ENCODE data around the gene OR5I1. TPM values are rescaled to one million over a fixed set of nuclear protein-coding genes. Genes with fewer than 3 reads are reported as not detected.
"Not testable (repeated sequence)": the region's sequence is repeated elsewhere in the genome, so short reads cannot be mapped to it uniquely, and the experiment has no call there.

The OR5I1 gene
- total RNA-seq, 1 donor = not detected

DNA sequence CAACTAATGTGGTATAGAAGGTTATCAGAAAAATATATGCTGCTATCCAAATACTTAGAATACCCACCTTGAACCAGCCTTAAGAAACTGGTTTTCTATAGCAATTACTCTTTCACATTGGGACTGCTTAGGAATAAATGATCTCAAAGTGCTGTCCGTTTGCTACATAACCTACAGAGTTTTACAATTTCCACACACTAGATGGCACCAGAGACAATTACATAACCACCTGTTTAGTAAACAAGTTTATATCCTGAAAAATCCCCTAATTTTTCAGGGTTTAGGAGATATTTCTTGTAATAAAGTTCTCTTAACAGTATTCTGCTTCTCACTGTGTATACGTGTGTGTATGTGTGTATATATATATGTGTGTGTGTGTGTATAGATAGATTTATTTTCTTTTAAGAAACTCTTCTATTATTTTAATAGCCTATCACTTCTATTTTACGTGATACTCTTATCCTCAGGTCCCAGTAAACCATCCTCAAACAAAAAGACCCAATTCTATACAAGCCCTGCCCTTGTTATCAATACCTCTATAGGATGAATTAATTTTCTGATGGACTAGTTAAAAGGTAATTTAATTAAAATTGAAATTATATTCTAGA is 6.7 kb upstream of the OR5I1 start:
- H3K4me3 ChIP-seq (ENCODE audit: low read depth, low read length) = no peak overlapping the region
- TF ChIP-seq, protein P1, sequence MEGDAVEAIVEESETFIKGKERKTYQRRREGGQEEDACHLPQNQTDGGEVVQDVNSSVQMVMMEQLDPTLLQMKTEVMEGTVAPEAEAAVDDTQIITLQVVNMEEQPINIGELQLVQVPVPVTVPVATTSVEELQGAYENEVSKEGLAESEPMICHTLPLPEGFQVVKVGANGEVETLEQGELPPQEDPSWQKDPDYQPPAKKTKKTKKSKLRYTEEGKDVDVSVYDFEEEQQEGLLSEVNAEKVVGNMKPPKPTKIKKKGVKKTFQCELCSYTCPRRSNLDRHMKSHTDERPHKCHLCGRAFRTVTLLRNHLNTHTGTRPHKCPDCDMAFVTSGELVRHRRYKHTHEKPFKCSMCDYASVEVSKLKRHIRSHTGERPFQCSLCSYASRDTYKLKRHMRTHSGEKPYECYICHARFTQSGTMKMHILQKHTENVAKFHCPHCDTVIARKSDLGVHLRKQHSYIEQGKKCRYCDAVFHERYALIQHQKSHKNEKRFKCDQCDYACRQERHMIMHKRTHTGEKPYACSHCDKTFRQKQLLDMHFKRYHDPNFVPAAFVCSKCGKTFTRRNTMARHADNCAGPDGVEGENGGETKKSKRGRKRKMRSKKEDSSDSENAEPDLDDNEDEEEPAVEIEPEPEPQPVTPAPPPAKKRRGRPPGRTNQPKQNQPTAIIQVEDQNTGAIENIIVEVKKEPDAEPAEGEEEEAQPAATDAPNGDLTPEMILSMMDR (IDR thresholded peaks at IDR 0.05; ENCODE audit: insufficient read depth, low read length) = no peak
- peak; percentile 21 for DNase-seq (ENCODE audit: low read depth)

DNA sequence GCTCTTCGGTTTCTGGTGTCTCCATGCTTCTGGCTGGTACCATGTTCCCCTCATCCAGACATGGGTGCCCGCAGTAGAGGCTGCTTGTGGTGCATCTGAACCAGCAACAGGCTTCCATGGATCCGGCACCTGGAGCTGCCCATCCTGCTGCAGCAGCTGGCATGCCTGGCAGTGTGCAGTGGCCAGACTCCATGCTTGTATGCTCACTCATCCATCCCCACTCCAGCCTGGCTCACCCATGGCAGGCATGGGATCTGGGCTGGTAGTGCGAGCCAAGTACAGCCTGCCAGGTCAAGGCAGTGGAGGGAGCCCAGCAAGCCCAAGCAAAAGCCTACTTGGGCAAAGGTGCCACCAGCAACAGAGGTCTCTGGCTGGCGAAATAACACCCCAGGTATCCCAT is 15.7 kb downstream of the OR5I1 start:
- no peak overlapping the region for H3K4me3 ChIP-seq (ENCODE audit: low read depth, low read length)
- no peak for DNase-seq (ENCODE audit: low read depth)
- TF ChIP-seq, protein P1 (IDR thresholded peaks at IDR 0.05; ENCODE audit: insufficient read depth, low read length) = no peak

DNA sequence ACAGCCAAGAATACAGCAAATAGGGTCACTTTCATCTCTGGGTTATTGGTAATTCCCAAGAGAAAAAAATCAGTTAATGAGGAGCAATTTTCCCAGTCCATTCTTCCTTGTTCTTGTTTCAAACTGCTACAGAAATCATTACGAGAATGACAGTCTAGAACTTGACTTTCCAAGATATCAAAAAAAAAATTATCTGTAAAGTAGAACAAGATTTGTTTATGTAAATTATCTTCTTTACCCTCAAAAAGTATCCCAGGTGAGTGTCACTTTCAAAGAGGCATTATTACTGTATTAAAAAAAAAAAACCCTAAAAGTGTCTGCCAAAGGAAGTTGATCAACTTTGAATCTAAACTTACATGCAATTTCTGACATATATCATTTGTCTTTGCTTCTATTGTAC is 21.7 kb downstream of the OR5I1 start, which contains the start of gene OR5W2:
TSS of gene OR5W2 (minus strand) at position 101 of the 400 bp plus-strand sequence. CDS start at position 101, 0 bp downstream.
- no peak for DNase-seq (ENCODE audit: low read depth)
- no peak within 1 kb of the TSS for H3K4me3 ChIP-seq (ENCODE audit: low read depth, low read length)
- TF ChIP-seq, protein P1 (IDR thresholded peaks at IDR 0.05; ENCODE audit: insufficient read depth, low read length) = no peak

DNA sequence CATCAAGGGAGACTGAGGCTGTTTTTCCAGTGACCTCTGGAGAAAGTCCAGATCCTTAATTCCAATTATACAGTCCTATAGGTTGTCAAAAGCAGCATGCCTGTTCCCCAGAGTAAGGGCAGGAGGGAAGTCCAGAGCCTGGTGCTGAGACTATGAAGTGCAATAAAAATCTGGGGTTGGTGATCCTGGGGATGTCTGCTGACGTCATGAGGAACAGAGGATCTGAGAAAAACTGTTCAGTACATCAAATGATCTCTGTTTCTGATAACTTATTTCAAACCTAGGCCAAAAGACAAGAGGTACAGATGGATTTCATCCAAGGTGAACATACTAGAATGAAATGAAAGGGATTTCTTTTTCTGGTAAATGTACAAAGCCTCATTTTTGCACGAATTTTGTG is 33.9 kb downstream of the OR5I1 start:
- no peak for DNase-seq (ENCODE audit: low read depth)
- H3K4me3 ChIP-seq (ENCODE audit: low read depth, low read length) = no peak overlapping the region
- TF ChIP-seq, protein P1 (IDR thresholded peaks at IDR 0.05; ENCODE audit: insufficient read depth, low read length) = no peak

DNA sequence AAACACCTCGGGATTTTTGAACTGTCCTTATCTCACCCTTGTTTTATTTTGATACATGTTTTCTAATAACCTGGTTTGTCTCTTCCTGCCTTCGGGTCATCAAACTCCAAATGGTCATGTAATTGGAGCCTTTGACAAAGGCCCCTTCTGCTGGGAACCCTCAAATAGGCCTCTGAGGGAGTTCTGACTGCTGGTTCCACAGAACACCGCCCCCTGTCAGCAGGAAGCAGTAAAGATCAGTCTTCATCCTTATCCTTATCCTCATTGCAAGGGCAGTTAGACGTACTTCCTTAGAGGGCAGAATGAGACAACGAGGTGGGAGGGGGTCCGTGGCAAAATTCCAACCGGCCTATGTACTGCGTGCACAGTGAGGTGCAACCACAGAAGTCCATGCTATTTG is 41.0 kb downstream of the OR5I1 start:
- TF ChIP-seq, protein P1 (IDR thresholded peaks at IDR 0.05; ENCODE audit: insufficient read depth, low read length) = no peak
- H3K4me3 ChIP-seq (ENCODE audit: low read depth, low read length) = no peak overlapping the region
- no peak for DNase-seq (ENCODE audit: low read depth)

DNA sequence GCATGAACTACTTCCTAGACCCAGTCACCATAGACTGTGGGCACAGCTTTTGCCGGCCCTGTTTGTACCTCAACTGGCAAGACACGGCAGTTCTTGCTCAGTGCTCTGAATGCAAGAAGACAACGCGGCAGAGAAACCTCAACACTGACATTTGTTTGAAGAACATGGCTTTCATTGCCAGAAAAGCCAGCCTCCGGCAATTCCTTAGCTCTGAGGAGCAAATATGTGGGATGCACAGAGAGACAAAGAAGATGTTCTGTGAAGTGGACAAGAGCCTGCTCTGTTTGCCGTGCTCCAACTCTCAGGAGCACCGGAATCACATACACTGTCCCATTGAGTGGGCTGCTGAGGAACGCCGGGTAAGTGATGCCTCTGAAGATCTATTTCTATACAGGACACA is 50.7 kb downstream of the OR5I1 start:
- not testable (repeated sequence) for H3K4me3 ChIP-seq (ENCODE audit: low read depth, low read length); DNase-seq (ENCODE audit: low read depth)

Other genes starting within 250 kb of the OR5I1 start
- gene OR5D13, start 163.0 kb downstream of the OR5I1 start, total RNA-seq (ENCODE audit: low replicate concordance) = not detected in 2 replicates
- not detected in 2 replicates for gene OR5D14, start 140.8 kb downstream of the OR5I1 start, total RNA-seq (ENCODE audit: low replicate concordance)
- gene OR5L1, start 125.0 kb downstream of the OR5I1 start, total RNA-seq (ENCODE audit: low replicate concordance) = not detected in 2 replicates
- gene OR5D18, start 116.8 kb downstream of the OR5I1 start, total RNA-seq (ENCODE audit: low replicate concordance) = not detected in 2 replicates
- not detected in 2 replicates for gene OR5L2, start 109.2 kb downstream of the OR5I1 start, total RNA-seq (ENCODE audit: low replicate concordance)
- not detected in 2 replicates for gene OR5D16, start 97.6 kb downstream of the OR5I1 start, total RNA-seq (ENCODE audit: low replicate concordance)
- gene TRIM51, start 53.1 kb downstream of the OR5I1 start, total RNA-seq (ENCODE audit: low replicate concordance) = not detected in 2 replicates
- not detected in 2 replicates for gene OR5W2, start 21.8 kb downstream of the OR5I1 start, total RNA-seq (ENCODE audit: low replicate concordance)
- not detected in 2 replicates for gene OR10AG1, start 33.5 kb upstream of the OR5I1 start, total RNA-seq (ENCODE audit: low replicate concordance)
- gene OR5F1, start 58.2 kb upstream of the OR5I1 start, total RNA-seq (ENCODE audit: low replicate concordance) = not detected in 2 replicates
- not detected in 2 replicates for gene OR5AS1, start 91.3 kb upstream of the OR5I1 start, total RNA-seq (ENCODE audit: low replicate concordance)
- gene OR8I2, start 156.9 kb upstream of the OR5I1 start, total RNA-seq (ENCODE audit: low replicate concordance) = not detected in 2 replicates
- not detected in 2 replicates for gene OR8H2, start 167.3 kb upstream of the OR5I1 start, total RNA-seq (ENCODE audit: low replicate concordance)
- not detected in 2 replicates for gene OR8H3, start 186.0 kb upstream of the OR5I1 start, total RNA-seq (ENCODE audit: low replicate concordance)
- gene OR8J3, start 203.8 kb upstream of the OR5I1 start, total RNA-seq (ENCODE audit: low replicate concordance) = not detected in 2 replicates
- not detected in 2 replicates for gene OR8K5, start 223.9 kb upstream of the OR5I1 start, total RNA-seq (ENCODE audit: low replicate concordance)
- gene OR5J2, start 240.2 kb upstream of the OR5I1 start, total RNA-seq (ENCODE audit: low replicate concordance) = not detected in 2 replicates

All from fibroblast of the aortic adventitia (primary cell).